HepG2 (cell line): ENCODE measurements around the gene EXOC3L4. TPM values are rescaled to one million over a fixed set of nuclear protein-coding genes. Genes with fewer than 3 reads are reported as not detected.

Experiments used
- ARHGAP35 ChIP-seq: sonication (generic); formaldehyde crosslinking; IDR thresholded peaks from 2 replicates; pipeline ENCODE4 v1.9.0; 2022; ENCODE audit warnings: mild to moderate bottlenecking, inconsistent platforms, moderate library complexity, missing genetic modification reagents, borderline replicate concordance
- BCL6 ChIP-seq: IDR thresholded peaks from 2 replicates; pipeline ENCODE4 v1.6.1; 2016; ENCODE audit warnings: missing genetic modification reagents, missing compliant biosample characterization
- CBX1 ChIP-seq: IDR thresholded peaks from one replicate; pipeline ENCODE4 v1.6.1; 2016; ENCODE audit warnings: antibody characterized with exemption, low read depth
- ETV6 ChIP-seq: sonication (generic); formaldehyde crosslinking; conservative IDR thresholded peaks from 2 replicates; pipeline ENCODE4 v1.4.0; 2020; ENCODE audit warnings: missing genetic modification reagents
- FOXO1 ChIP-seq: sonication (generic); formaldehyde crosslinking; IDR thresholded peaks from 2 replicates; pipeline ENCODE4 v1.4.0; 2020; ENCODE audit warnings: missing genetic modification reagents
- NFKB2 ChIP-seq: sonication (generic); formaldehyde crosslinking; IDR thresholded peaks from 2 replicates; pipeline ENCODE4 v1.4.0; 2020; ENCODE audit warnings: missing genetic modification reagents, borderline replicate concordance
- XRCC5 ChIP-seq: fragments of 200-400 bp; formaldehyde crosslinking; optimal IDR thresholded peaks from 2 replicates; pipeline ENCODE3; 2017; ENCODE audit warnings: mild to moderate bottlenecking, low read length
- ZNF558 ChIP-seq: sonication (generic); formaldehyde crosslinking; IDR thresholded peaks from 2 replicates; pipeline ENCODE4 v1.9.0; 2022; ENCODE audit warnings: mild to moderate bottlenecking, missing genetic modification reagents, borderline replicate concordance
- polyA plus RNA-seq, 8 experiments: library from polyadenylated mRNA; depleted of rRNA in 3 of 8; stranded (reverse) in 7 of 8; unstranded in 1 of 8; fragments of >200 nt; fragmentation: Illumina TruSeq in 4 of 8; extraction: Trizol in 4 of 8; gene quantifications; 2 replicates each; pipeline versions ENCODE4 v1.2.1 to v1.2.3, GENCODE V29; 2011 to 2016; ENCODE audit warnings: low read depth in 4 of 8, missing spikeins in 1 of 8, mixed read lengths in 1 of 8; ENCODE audit not compliant: insufficient read depth in 1 of 8
- total RNA-seq, 5 experiments: library from RNA; depleted of rRNA; stranded (reverse); fragments of >200 nt; fragmentation: Illumina TruSeq; extraction: Trizol; gene quantifications; 2 replicates each; pipeline ENCODE4 v1.2.3, GENCODE V29; 2016; ENCODE audit warnings: low read depth in 1 of 5
- TF ChIP-seq, protein P1 (sequence below): sonication (generic); formaldehyde crosslinking; IDR thresholded peaks from 2 replicates; pipeline ENCODE4 v1.5.0; 2020; ENCODE audit warnings: mild to moderate bottlenecking, missing genetic modification reagents, borderline replicate concordance
- TF ChIP-seq, protein P2 (sequence below): sonication (generic); formaldehyde crosslinking; IDR thresholded peaks from 2 replicates; pipeline ENCODE4 v1.4.0; 2020; ENCODE audit warnings: missing genetic modification reagents
- TF ChIP-seq, protein P3 (sequence below): sonication (generic); formaldehyde crosslinking; IDR thresholded peaks from 2 replicates; pipeline ENCODE4 v1.9.0; 2021; ENCODE audit warnings: missing genetic modification reagents, mild to moderate bottlenecking, borderline replicate concordance

EXOC3L4 gene
- total and polyA plus RNA-seq, 2 of the 13 experiments (the other 11 are each of a cell fraction or from before 2014, with no cell fraction given) = 11.8 to 27.0 TPM

DNA sequence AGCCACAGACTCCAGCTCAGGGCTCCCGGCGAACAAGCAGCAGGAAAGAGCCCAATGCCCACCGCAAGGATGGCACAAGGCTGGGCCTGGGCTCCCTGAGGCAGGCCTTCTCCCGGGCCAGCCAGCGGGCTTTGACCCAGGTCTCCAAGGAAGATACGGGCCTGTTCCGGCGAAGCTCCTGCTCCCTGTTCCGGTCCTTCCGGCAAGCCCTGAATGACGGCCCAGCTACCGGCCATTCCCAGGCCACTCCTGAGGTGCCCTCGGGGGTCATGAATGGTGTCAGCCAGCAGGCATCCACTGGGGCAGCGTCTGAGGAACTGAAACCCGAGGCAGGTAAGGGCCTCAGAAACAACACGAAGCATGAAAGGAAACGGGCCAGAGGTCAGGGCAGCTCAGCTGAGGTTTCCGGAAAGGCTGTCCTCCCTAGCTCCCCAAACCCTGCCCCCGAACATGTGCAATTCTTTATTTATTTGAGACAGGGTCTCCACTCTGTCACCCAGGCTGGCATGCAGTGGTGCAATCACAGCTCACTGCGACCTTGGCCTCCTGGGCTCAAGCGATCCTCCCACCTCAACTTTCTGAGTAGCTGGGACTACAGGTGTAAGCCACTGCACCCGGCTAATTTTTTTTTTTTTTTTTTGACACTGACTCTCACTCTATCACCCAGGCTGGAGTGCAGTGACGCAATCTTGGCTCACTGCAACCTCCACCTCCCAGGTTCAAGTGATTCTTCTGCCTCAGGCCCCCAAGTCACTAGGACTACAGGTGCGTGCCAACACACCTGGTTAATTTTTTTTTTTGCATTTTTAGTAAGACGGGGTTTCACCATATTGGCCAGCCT, 6.0 kb downstream of the EXOC3L4 start (continued):
- TF ChIP-seq, protein P1, sequence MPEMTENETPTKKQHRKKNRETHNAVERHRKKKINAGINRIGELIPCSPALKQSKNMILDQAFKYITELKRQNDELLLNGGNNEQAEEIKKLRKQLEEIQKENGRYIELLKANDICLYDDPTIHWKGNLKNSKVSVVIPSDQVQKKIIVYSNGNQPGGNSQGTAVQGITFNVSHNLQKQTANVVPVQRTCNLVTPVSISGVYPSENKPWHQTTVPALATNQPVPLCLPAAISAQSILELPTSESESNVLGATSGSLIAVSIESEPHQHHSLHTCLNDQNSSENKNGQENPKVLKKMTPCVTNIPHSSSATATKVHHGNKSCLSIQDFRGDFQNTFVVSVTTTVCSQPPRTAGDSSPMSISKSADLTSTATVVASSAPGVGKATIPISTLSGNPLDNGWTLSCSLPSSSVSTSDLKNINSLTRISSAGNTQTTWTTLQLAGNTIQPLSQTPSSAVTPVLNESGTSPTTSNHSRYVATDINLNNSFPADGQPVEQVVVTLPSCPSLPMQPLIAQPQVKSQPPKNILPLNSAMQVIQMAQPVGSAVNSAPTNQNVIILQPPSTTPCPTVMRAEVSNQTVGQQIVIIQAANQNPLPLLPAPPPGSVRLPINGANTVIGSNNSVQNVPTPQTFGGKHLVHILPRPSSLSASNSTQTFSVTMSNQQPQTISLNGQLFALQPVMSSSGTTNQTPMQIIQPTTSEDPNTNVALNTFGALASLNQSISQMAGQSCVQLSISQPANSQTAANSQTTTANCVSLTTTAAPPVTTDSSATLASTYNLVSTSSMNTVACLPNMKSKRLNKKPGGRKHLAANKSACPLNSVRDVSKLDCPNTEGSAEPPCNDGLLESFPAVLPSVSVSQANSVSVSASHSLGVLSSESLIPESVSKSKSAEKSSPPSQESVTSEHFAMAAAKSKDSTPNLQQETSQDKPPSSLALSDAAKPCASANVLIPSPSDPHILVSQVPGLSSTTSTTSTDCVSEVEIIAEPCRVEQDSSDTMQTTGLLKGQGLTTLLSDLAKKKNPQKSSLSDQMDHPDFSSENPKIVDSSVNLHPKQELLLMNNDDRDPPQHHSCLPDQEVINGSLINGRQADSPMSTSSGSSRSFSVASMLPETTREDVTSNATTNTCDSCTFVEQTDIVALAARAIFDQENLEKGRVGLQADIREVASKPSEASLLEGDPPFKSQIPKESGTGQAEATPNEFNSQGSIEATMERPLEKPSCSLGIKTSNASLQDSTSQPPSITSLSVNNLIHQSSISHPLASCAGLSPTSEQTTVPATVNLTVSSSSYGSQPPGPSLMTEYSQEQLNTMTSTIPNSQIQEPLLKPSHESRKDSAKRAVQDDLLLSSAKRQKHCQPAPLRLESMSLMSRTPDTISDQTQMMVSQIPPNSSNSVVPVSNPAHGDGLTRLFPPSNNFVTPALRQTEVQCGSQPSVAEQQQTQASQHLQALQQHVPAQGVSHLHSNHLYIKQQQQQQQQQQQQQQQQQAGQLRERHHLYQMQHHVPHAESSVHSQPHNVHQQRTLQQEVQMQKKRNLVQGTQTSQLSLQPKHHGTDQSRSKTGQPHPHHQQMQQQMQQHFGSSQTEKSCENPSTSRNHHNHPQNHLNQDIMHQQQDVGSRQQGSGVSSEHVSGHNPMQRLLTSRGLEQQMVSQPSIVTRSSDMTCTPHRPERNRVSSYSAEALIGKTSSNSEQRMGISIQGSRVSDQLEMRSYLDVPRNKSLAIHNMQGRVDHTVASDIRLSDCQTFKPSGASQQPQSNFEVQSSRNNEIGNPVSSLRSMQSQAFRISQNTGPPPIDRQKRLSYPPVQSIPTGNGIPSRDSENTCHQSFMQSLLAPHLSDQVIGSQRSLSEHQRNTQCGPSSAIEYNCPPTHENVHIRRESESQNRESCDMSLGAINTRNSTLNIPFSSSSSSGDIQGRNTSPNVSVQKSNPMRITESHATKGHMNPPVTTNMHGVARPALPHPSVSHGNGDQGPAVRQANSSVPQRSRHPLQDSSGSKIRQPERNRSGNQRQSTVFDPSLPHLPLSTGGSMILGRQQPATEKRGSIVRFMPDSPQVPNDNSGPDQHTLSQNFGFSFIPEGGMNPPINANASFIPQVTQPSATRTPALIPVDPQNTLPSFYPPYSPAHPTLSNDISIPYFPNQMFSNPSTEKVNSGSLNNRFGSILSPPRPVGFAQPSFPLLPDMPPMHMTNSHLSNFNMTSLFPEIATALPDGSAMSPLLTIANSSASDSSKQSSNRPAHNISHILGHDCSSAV (CRISPR knock-in tag) = no peak
- TF ChIP-seq, protein P2, sequence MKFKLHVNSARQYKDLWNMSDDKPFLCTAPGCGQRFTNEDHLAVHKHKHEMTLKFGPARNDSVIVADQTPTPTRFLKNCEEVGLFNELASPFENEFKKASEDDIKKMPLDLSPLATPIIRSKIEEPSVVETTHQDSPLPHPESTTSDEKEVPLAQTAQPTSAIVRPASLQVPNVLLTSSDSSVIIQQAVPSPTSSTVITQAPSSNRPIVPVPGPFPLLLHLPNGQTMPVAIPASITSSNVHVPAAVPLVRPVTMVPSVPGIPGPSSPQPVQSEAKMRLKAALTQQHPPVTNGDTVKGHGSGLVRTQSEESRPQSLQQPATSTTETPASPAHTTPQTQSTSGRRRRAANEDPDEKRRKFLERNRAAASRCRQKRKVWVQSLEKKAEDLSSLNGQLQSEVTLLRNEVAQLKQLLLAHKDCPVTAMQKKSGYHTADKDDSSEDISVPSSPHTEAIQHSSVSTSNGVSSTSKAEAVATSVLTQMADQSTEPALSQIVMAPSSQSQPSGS (CRISPR knock-in tag) = peak; percentile 88
- TF ChIP-seq XRCC5 = no peak
- peak; percentile 49; the same call in 1 of the 2 replicates for TF ChIP-seq NFKB2 (CRISPR knock-in tag)
- TF ChIP-seq BCL6 (CRISPR knock-in tag) = peak; percentile 80
- TF ChIP-seq CBX1 = no peak
- no peak; the same call in 1 of the 2 replicates for TF ChIP-seq ZNF558 (CRISPR knock-in tag)
- TF ChIP-seq ARHGAP35 (CRISPR knock-in tag) = no peak
- TF ChIP-seq ETV6 (CRISPR knock-in tag) = peak; percentile 41
- TF ChIP-seq FOXO1 (CRISPR knock-in tag) = peak; percentile 83
- TF ChIP-seq, protein P3, sequence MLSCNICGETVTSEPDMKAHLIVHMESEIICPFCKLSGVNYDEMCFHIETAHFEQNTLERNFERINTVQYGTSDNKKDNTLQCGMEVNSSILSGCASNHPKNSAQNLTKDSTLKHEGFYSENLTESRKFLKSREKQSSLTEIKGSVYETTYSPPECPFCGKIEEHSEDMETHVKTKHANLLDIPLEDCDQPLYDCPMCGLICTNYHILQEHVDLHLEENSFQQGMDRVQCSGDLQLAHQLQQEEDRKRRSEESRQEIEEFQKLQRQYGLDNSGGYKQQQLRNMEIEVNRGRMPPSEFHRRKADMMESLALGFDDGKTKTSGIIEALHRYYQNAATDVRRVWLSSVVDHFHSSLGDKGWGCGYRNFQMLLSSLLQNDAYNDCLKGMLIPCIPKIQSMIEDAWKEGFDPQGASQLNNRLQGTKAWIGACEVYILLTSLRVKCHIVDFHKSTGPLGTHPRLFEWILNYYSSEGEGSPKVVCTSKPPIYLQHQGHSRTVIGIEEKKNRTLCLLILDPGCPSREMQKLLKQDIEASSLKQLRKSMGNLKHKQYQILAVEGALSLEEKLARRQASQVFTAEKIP (CRISPR knock-in tag) = no peak
